ENCODE results near the gene PSMD9. TPM values are rescaled to one million over a fixed set of nuclear protein-coding genes. Genes with fewer than 3 reads are reported as not detected.

The PSMD9 gene
- total RNA-seq, 1 experiment from 2014 or later = 36.2 TPM

DNA sequence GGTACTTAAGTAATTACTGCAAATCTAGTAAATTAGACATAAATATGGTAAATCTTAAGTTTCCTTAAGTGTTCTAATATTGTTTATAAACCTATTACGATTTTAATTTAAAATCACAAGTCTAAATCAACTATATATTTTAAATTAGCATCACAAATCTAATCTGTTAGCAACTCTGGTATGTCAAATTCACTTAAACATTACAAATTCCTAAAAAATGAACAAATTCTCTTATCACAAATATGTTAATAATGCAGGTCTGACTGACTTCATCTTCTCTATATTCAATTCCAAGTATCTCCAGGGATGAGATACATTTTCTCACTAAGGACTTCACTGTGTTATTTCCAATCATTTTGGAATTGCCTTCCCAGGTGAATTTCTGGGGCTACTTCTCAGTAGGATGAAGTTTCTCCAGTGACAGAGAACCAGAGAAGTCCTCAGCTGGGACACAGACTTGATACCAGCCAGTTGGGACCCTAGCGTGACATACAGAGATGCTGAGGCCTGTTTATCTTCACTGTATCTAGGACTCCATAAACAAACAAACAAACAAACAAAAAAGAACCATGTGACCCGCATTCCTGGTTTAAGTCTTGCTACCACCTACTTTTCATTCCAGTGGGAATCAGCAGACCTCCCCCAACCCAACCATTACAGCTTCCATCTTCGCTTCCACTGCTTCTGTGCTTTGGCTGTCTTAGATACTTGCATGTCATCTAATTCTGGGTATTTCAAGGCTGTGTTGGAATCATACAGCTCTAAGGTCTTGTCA lies 51.6 kb downstream of the PSMD9 start:
- Mint-ChIP-seq H3K9me3 (peaks cover 17% of the 10 kb centered on the region), H3K27ac (peak overlapping the region; percentile 58; the same call in 1 of the 2 replicates), H3K36me3 (peaks cover 15% of the 10 kb centered on the region), H3K27me3 (ENCODE audit: low read depth) (no peaks in the 10 kb centered on the region), H3K4me3 (no peak overlapping the region), H3K4me1 (peaks cover 7% of the 10 kb centered on the region; the same call in 1 of the 2 replicates)
- TF ChIP-seq GABPB1 (CRISPR knock-in tag; IDR thresholded peaks at IDR 0.05) (no peak), OVOL2 (CRISPR knock-in tag; IDR thresholded peaks at IDR 0.05; ENCODE audit: borderline replicate concordance) (no peak), NFYB (CRISPR knock-in tag; conservative IDR thresholded peaks at IDR 0.05; ENCODE audit: low read depth) (no peak), ZNF396 (CRISPR knock-in tag; IDR thresholded peaks at IDR 0.05; ENCODE audit: borderline replicate concordance) (no peak), HMGA2 (CRISPR knock-in tag; IDR thresholded peaks at IDR 0.05) (no peak), FOXK1 (CRISPR knock-in tag; IDR thresholded peaks at IDR 0.05) (no peak), FOXP1 (CRISPR knock-in tag; IDR thresholded peaks at IDR 0.05; ENCODE audit: borderline replicate concordance) (no peak), ZNF416 (CRISPR knock-in tag; IDR thresholded peaks at IDR 0.05) (no peak), NR3C1 (CRISPR knock-in tag; conservative IDR thresholded peaks at IDR 0.05; ENCODE audit: low read depth) (no peak), NR1H2 (CRISPR knock-in tag; IDR thresholded peaks at IDR 0.05) (no peak), JAZF1 (CRISPR knock-in tag; IDR thresholded peaks at IDR 0.05) (no peak)
- TF ChIP-seq, protein P1, sequence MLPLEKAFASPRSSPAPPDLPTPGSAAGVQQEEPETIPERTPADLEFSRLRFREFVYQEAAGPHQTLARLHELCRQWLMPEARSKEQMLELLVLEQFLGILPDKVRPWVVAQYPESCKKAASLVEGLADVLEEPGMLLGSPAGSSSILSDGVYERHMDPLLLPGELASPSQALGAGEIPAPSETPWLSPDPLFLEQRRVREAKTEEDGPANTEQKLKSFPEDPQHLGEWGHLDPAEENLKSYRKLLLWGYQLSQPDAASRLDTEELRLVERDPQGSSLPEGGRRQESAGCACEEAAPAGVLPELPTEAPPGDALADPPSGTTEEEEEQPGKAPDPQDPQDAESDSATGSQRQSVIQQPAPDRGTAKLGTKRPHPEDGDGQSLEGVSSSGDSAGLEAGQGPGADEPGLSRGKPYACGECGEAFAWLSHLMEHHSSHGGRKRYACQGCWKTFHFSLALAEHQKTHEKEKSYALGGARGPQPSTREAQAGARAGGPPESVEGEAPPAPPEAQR (CRISPR knock-in tag; IDR thresholded peaks at IDR 0.05) = no peak
- TF ChIP-seq, protein P2, sequence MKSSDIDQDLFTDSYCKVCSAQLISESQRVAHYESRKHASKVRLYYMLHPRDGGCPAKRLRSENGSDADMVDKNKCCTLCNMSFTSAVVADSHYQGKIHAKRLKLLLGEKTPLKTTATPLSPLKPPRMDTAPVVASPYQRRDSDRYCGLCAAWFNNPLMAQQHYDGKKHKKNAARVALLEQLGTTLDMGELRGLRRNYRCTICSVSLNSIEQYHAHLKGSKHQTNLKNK (CRISPR knock-in tag; IDR thresholded peaks at IDR 0.05) = no peak
- TF ChIP-seq, protein P3, sequence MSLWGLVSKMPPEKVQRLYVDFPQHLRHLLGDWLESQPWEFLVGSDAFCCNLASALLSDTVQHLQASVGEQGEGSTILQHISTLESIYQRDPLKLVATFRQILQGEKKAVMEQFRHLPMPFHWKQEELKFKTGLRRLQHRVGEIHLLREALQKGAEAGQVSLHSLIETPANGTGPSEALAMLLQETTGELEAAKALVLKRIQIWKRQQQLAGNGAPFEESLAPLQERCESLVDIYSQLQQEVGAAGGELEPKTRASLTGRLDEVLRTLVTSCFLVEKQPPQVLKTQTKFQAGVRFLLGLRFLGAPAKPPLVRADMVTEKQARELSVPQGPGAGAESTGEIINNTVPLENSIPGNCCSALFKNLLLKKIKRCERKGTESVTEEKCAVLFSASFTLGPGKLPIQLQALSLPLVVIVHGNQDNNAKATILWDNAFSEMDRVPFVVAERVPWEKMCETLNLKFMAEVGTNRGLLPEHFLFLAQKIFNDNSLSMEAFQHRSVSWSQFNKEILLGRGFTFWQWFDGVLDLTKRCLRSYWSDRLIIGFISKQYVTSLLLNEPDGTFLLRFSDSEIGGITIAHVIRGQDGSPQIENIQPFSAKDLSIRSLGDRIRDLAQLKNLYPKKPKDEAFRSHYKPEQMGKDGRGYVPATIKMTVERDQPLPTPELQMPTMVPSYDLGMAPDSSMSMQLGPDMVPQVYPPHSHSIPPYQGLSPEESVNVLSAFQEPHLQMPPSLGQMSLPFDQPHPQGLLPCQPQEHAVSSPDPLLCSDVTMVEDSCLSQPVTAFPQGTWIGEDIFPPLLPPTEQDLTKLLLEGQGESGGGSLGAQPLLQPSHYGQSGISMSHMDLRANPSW (CRISPR knock-in tag; conservative IDR thresholded peaks at IDR 0.05; ENCODE audit: low read depth) = no peak
- TF ChIP-seq, protein P4, sequence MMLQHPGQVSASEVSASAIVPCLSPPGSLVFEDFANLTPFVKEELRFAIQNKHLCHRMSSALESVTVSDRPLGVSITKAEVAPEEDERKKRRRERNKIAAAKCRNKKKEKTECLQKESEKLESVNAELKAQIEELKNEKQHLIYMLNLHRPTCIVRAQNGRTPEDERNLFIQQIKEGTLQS (CRISPR knock-in tag; conservative IDR thresholded peaks at IDR 0.05) = no peak
- TF ChIP-seq, protein P5, sequence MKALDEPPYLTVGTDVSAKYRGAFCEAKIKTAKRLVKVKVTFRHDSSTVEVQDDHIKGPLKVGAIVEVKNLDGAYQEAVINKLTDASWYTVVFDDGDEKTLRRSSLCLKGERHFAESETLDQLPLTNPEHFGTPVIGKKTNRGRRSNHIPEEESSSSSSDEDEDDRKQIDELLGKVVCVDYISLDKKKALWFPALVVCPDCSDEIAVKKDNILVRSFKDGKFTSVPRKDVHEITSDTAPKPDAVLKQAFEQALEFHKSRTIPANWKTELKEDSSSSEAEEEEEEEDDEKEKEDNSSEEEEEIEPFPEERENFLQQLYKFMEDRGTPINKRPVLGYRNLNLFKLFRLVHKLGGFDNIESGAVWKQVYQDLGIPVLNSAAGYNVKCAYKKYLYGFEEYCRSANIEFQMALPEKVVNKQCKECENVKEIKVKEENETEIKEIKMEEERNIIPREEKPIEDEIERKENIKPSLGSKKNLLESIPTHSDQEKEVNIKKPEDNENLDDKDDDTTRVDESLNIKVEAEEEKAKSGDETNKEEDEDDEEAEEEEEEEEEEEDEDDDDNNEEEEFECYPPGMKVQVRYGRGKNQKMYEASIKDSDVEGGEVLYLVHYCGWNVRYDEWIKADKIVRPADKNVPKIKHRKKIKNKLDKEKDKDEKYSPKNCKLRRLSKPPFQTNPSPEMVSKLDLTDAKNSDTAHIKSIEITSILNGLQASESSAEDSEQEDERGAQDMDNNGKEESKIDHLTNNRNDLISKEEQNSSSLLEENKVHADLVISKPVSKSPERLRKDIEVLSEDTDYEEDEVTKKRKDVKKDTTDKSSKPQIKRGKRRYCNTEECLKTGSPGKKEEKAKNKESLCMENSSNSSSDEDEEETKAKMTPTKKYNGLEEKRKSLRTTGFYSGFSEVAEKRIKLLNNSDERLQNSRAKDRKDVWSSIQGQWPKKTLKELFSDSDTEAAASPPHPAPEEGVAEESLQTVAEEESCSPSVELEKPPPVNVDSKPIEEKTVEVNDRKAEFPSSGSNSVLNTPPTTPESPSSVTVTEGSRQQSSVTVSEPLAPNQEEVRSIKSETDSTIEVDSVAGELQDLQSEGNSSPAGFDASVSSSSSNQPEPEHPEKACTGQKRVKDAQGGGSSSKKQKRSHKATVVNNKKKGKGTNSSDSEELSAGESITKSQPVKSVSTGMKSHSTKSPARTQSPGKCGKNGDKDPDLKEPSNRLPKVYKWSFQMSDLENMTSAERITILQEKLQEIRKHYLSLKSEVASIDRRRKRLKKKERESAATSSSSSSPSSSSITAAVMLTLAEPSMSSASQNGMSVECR (CRISPR knock-in tag; IDR thresholded peaks at IDR 0.05; ENCODE audit: borderline replicate concordance) = no peak
- TF ChIP-seq, protein P6, sequence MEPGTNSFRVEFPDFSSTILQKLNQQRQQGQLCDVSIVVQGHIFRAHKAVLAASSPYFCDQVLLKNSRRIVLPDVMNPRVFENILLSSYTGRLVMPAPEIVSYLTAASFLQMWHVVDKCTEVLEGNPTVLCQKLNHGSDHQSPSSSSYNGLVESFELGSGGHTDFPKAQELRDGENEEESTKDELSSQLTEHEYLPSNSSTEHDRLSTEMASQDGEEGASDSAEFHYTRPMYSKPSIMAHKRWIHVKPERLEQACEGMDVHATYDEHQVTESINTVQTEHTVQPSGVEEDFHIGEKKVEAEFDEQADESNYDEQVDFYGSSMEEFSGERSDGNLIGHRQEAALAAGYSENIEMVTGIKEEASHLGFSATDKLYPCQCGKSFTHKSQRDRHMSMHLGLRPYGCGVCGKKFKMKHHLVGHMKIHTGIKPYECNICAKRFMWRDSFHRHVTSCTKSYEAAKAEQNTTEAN (CRISPR knock-in tag; IDR thresholded peaks at IDR 0.05) = no peak
- TF ChIP-seq, protein P7, sequence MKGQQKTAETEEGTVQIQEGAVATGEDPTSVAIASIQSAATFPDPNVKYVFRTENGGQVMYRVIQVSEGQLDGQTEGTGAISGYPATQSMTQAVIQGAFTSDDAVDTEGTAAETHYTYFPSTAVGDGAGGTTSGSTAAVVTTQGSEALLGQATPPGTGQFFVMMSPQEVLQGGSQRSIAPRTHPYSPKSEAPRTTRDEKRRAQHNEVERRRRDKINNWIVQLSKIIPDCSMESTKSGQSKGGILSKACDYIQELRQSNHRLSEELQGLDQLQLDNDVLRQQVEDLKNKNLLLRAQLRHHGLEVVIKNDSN (CRISPR knock-in tag; IDR thresholded peaks at IDR 0.05) = no peak
- TF ChIP-seq, protein P8, sequence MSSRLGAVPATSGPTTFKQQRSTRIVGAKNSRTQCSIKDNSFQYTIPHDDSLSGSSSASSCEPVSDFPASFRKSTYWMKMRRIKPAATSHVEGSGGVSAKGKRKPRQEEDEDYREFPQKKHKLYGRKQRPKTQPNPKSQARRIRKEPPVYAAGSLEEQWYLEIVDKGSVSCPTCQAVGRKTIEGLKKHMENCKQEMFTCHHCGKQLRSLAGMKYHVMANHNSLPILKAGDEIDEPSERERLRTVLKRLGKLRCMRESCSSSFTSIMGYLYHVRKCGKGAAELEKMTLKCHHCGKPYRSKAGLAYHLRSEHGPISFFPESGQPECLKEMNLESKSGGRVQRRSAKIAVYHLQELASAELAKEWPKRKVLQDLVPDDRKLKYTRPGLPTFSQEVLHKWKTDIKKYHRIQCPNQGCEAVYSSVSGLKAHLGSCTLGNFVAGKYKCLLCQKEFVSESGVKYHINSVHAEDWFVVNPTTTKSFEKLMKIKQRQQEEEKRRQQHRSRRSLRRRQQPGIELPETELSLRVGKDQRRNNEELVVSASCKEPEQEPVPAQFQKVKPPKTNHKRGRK (CRISPR knock-in tag; IDR thresholded peaks at IDR 0.05; ENCODE audit: borderline replicate concordance) = no peak
- ChIA-PET POLR2A (no interaction called here), CTCF (interaction anchor here (0.6 to 2.5 kb wide), 2 partner anchors 22 to 227 kb away, joined by 4 to 12 read pairs; partner anchors contain the start of gene CFAP251)
- ATAC-seq (peak; percentile 44), DNase-seq (ENCODE audit: low spot score) (no peak)

Measured in WTC11 (cell line).